Measurements from ENCODE around the gene ZNF627.

GRCh38 chr19:11639602-11640471 is 42.6 kb downstream of the ZNF627 start:
- TF ChIP-seq POLR2A (IDR thresholded peaks at IDR 0.05) = peak in 2 of 3 donors; percentile 27 to 46
- TF ChIP-seq, protein P1, sequence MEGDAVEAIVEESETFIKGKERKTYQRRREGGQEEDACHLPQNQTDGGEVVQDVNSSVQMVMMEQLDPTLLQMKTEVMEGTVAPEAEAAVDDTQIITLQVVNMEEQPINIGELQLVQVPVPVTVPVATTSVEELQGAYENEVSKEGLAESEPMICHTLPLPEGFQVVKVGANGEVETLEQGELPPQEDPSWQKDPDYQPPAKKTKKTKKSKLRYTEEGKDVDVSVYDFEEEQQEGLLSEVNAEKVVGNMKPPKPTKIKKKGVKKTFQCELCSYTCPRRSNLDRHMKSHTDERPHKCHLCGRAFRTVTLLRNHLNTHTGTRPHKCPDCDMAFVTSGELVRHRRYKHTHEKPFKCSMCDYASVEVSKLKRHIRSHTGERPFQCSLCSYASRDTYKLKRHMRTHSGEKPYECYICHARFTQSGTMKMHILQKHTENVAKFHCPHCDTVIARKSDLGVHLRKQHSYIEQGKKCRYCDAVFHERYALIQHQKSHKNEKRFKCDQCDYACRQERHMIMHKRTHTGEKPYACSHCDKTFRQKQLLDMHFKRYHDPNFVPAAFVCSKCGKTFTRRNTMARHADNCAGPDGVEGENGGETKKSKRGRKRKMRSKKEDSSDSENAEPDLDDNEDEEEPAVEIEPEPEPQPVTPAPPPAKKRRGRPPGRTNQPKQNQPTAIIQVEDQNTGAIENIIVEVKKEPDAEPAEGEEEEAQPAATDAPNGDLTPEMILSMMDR (IDR thresholded peaks at IDR 0.05) = no peak
